Activated naive CD4-positive, alpha-beta T cell treated with anti-CD3 and anti-CD28 coated beads for 36 hours (primary cell): ENCODE measurements around the gene SLC17A7. TPM values are rescaled to one million over a fixed set of nuclear protein-coding genes. Genes with fewer than 3 reads are reported as not detected.
A peak's percentile ranks its signal among the peaks of the same experiment; 100 is the strongest.
"Not testable (repeated sequence)": the region's sequence is repeated elsewhere in the genome, so short reads cannot be mapped to it uniquely, and the experiment has no call there.

Source experiments
- CTCF ChIA-PET: fragments of 350-600 bp; sonication (Branson Sonifier 250); formaldehyde crosslinking; loops from one replicate; lab custom pipeline; 2021; ENCODE audit warnings: antibody characterized with exemption; lab: Charles Lee
- DNase-seq: peaks from one replicate; pipeline ENCODE4 v3.0.0-alpha.2; 2020
- H3K27ac Mint-ChIP-seq: one replicate; pipeline ENCODE4 v1.8.0; 2021; ENCODE audit warnings: mild to moderate bottlenecking, mixed read lengths
- H3K27me3 Mint-ChIP-seq: one replicate; pipeline ENCODE4 v1.8.0; 2021; ENCODE audit warnings: low read depth, mixed read lengths
- H3K36me3 Mint-ChIP-seq: one replicate; pipeline ENCODE4 v1.8.0; 2021; ENCODE audit warnings: low read depth, mixed read lengths
- H3K4me1 Mint-ChIP-seq: one replicate; pipeline ENCODE4 v1.8.0; 2021; ENCODE audit warnings: low read depth, mixed read lengths
- H3K4me3 Mint-ChIP-seq: one replicate; pipeline ENCODE4 v1.8.0; 2021; ENCODE audit warnings: mild to moderate bottlenecking, moderate library complexity, mixed read lengths
- H3K9me3 Mint-ChIP-seq: one replicate; pipeline ENCODE4 v1.8.0; 2021; ENCODE audit warnings: mixed read lengths
- intact Hi-C: fragments of 100-400 bp; cut with micrococcal nuclease; formaldehyde crosslinking; loops from one replicate; pipeline ENCODE4 v1.15.1; 2023
- total RNA-seq, 2 experiments: library from RNA; stranded (reverse); gene quantifications; one replicate each; pipeline ENCODE4 v1.2.3, GENCODE V29; 2021

SLC17A7 gene
- total RNA-seq, 2 experiments from 2014 or later: 0.12 TPM

DNA sequence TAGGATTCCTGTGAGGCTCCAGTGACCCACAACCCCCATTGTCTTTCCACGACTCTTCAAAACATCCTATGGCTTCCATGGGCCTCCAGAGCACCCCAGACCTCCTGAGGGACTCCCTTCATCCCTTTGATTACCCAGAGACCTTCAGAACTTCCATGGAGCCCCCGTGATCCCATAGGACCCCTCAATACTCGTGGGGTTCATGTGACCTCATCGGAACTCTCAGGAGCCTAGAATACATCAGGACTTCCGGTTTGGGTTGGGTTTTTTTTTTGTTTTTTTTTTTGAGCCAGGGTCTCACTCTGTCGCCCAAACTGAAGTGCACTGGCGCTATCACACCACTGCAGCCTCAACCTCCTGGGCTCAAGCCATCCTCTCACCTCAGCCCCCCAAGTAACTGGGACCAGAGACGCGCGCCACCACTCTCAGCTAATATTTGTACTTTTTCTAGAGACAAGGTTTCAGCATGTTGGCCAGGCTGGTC lies 12.5 kb upstream of the SLC17A7 start:
- intact Hi-C loops: loop anchor here (1.0 to 10.0 kb wide), 10 partner anchors 17 to 1091 kb away; partner anchors contain the start of genes AP2A1, C19orf73, CD37 and LIN7B
- no peaks in the 10 kb centered on the region for H3K27me3 Mint-ChIP-seq
- no peak for DNase-seq
- CTCF ChIA-PET: interaction anchor here (1.3 to 2.1 kb wide), 3 partner anchors 17 to 22 kb away, joined by 3 to 10 read pairs (median 9); partner anchors contain the start of gene FLT3LG
- H3K36me3 Mint-ChIP-seq: peaks cover 18% of the 10 kb centered on the region
- peaks cover 39% of the 10 kb centered on the region for H3K4me1 Mint-ChIP-seq
- H3K9me3 Mint-ChIP-seq: no peaks in the 10 kb centered on the region
- peak overlapping the region; percentile 100 for H3K27ac Mint-ChIP-seq
- peak overlapping the region; percentile 100 for H3K4me3 Mint-ChIP-seq

DNA sequence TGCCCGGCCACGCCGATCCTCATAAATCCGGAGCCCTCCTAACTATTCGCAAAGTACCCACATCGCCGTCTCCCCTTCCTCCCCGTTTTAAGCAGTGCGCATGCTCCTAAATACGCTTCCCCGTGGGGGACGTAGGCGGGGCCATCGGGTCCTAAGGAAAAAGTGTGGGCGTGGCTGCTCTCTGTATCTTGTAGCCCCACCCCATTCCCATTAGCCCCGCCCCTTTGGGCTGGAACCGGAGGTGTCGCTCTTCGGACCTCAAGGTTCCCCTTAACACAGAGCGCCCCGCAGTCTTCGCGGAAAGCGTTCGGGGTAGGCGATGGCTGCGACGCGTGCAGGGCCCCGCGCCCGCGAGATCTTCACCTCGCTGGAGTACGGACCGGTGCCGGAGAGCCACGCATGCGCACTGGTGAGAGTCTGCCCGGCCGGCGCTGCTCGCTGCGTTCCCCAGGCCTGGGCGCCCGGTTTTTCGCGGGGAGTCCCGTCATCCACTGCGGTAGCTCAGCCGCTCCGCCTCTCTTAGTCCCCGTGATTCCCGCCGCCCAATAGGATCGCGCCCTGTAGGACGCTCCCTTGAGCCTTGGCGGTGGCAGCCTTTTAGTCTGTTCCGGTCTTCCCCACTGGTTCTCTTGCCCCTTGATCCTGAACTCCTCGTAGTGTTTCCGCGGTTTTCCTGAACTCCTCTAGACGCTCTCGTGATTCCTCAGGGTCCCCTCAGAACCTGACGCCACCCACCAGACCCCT lies 11.9 kb upstream of the SLC17A7 start, which contains the start of gene ALDH16A1:
TSS of gene ALDH16A1 (plus strand) at position 213 of the 744 bp plus-strand sequence. CDS start at position 320, 107 bp downstream.
- H3K36me3 Mint-ChIP-seq: peaks cover 23% of the 10 kb centered on the region
- H3K27ac Mint-ChIP-seq: peak within 1 kb of the TSS; percentile 100
- CTCF ChIA-PET: interaction anchor here (0.6 to 2.1 kb wide), 3 partner anchors 17 to 106 kb away, joined by 3 to 10 read pairs (median 9); partner anchors contain the start of gene FLT3LG
- H3K4me3 Mint-ChIP-seq: peak within 1 kb of the TSS; percentile 100
- H3K27me3 Mint-ChIP-seq: no peaks in the 10 kb centered on the region
- intact Hi-C loops: loop anchor here (1.0 to 10.0 kb wide), 10 partner anchors 17 to 1091 kb away; partner anchors contain the start of genes AP2A1, C19orf73, CD37 and LIN7B
- DNase-seq: peak; percentile 99
- H3K4me1 Mint-ChIP-seq: peaks cover 42% of the 10 kb centered on the region
- H3K9me3 Mint-ChIP-seq: no peaks in the 10 kb centered on the region

DNA sequence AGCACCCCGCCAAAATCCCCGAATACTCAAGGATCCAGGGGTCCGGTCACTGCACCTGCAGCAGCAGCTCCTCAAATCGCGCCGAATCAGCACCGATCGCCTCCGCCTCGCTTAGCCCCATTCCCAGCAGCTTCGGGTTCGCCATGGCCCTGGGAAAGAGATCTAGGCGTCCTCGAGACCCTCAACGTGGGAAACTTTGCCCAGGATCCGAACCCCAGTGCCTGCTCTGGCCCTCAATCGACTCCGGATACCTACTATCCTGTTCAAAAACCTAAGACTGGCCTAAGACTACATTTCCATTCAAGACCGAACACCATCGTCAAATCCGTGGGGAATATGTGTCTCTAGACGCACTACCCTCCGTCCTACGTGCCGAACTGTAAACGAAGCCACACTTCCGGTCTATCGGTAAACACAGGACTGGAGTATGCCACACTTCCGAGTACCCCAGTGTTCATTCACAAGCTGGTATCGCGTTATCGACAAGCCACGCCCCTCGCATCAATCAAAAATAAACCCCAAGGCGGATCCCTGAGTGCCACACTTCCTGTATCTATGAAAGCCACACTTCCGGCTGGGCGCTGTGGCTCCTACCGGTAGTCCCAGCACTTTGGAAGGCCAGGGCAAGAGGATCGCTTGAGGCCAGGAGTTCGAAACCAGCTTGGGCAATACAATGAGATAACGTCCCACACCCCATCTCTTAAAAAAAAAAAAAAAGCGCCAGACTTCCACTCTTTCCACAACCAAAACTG lies 10.3 kb upstream of the SLC17A7 start, which contains the start of gene PIH1D1:
TSS of gene PIH1D1 (minus strand) at position 385 of the 752 bp plus-strand sequence. CDS start at position 145, 240 bp downstream.
- H3K4me3 Mint-ChIP-seq: peak within 1 kb of the TSS; percentile 100

DNA sequence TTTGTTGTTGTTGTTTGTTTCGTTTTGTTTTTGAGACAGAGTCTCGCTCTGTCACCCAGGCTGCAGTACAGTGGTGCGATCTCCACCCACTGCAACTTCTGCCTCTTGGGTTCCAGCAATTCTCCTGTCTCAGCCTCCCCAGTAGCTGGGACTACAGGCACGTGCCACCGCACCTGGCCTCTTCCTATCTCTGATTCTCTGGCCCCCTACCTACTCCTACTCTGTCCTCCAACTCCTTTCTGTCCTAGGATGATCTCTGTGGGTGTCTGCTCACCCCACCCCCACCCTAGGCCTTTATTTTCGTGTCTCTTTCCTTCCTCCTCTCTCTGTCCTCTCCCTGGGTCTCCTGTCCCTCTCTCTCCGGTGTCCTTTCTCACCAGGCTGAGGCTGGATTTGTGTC lies 9.1 kb upstream of the SLC17A7 start:
- Mint-ChIP-seq H3K4me3 (peak overlapping the region; percentile 100), H3K4me1 (peaks cover 32% of the 10 kb centered on the region), H3K27me3 (no peaks in the 10 kb centered on the region), H3K9me3 (no peaks in the 10 kb centered on the region), H3K36me3 (peaks cover 29% of the 10 kb centered on the region), H3K27ac (peak overlapping the region; percentile 100)
- DNase-seq: no peak
- CTCF ChIA-PET: interaction anchor here (0.6 to 2.2 kb wide), 6 partner anchors 20 to 266 kb away, joined by 3 to 17 read pairs (median 4); partner anchors contain the start of gene FLT3LG
- intact Hi-C loops: loop anchor here (5.0 to 10.0 kb wide), 3 partner anchors 317 to 1088 kb away; partner anchors contain the start of genes AP2A1, C19orf73, LIN7B and PPFIA3

More for the DNA sequence above, 10.3 kb upstream of the SLC17A7 start, which contains the start of gene PIH1D1:
- H3K27ac Mint-ChIP-seq: peak within 1 kb of the TSS; percentile 100
- no peaks in the 10 kb centered on the region for H3K27me3 Mint-ChIP-seq
- H3K36me3 Mint-ChIP-seq: peaks cover 27% of the 10 kb centered on the region
- peaks cover 40% of the 10 kb centered on the region for H3K4me1 Mint-ChIP-seq
- DNase-seq: peak; percentile 99
- no peaks in the 10 kb centered on the region for H3K9me3 Mint-ChIP-seq
- intact Hi-C loops: loop anchor here (1.0 to 10.0 kb wide), 6 partner anchors 8 to 1089 kb away; partner anchors contain the start of genes AP2A1, C19orf73, CD37 and LIN7B
- CTCF ChIA-PET: interaction anchor here (0.8 to 2.2 kb wide), 6 partner anchors 19 to 60 kb away, joined by 3 to 17 read pairs (median 6); partner anchors contain the start of gene FLT3LG

DNA sequence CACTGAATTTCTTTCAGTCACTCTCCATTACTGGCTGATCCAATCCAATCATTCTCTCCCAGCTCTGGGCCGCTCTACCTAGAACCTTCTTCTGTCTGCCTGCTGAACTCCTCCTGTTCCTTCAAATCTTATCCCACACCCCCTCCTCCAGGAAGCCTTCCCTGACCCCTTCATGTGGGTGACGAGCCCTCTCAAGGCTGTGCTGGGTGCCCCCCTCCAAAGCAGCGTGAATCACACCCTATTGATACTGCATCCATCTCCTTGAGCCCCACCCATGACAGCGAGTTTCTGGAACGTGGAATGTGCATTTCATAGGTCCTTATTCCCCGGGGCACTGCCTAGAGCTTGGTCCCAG lies 7.1 kb upstream of the SLC17A7 start:
- Mint-ChIP-seq H3K4me3 (no peak overlapping the region), H3K4me1 (peaks cover 35% of the 10 kb centered on the region), H3K9me3 (no peaks in the 10 kb centered on the region), H3K27me3 (no peaks in the 10 kb centered on the region), H3K36me3 (peaks cover 27% of the 10 kb centered on the region), H3K27ac (no peak overlapping the region)
- intact Hi-C loops: no loop called here
- CTCF ChIA-PET: interaction anchor here (2.2 kb wide), 1 partner anchor 25 kb away, joined by 5 read pairs; no protein-coding TSS in a partner anchor
- no peak for DNase-seq

DNA sequence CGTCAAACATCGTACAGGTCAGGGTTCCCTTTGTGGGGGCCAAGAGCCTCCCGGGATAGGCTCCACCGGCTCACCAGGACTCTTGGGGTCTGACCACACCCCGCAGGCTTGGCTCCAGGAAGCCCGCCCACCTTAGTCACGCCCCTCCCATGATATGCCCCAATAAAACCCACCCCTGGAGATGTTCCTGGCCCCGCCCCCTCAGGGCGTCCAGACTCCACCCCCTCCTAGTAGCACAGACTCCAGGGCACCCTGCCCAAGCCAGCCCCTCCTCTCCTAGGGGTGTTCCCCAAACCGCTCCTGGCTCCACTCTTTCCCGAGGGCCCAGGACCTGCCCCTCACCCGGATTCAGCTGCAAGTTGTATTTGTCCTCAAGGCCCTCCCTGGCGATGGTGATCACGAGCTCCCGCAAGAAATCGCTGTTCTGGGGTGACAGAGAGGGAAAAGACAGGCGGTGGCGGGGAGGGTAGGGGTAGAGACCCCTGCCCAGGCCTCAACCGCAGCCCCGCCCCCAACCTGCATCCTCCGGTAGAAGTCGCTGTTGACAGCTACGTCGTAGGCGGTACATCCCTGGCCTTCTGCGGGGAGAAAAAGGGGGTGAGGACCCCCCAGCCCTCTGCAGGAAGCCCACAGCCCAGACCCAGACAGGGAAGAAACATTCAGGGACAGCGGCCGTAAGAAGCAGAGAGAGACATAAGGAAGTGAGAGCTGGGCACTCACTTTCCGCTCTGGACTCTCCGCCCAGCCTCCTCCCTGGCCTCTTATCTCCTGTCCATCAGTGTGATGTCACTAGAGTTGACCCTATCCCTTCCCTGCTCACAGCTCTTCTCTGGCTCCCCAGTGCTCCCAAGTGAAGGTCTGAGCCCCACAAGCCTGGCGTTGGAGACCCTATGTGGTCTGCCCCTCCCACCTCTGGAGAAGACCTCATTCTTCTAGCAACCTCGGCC lies 6.4 kb upstream of the SLC17A7 start:
- peak; percentile 25 for DNase-seq
- Mint-ChIP-seq H3K9me3 (no peaks in the 10 kb centered on the region), H3K4me1 (peaks cover 35% of the 10 kb centered on the region), H3K27ac (no peak overlapping the region), H3K36me3 (peaks cover 27% of the 10 kb centered on the region), H3K27me3 (peaks cover under 1% of the 10 kb centered on the region), H3K4me3 (no peak overlapping the region)
- intact Hi-C loops: no loop called here
- CTCF ChIA-PET: interaction anchor here (2.2 kb wide), 1 partner anchor 25 kb away, joined by 5 read pairs; no protein-coding TSS in a partner anchor

DNA sequence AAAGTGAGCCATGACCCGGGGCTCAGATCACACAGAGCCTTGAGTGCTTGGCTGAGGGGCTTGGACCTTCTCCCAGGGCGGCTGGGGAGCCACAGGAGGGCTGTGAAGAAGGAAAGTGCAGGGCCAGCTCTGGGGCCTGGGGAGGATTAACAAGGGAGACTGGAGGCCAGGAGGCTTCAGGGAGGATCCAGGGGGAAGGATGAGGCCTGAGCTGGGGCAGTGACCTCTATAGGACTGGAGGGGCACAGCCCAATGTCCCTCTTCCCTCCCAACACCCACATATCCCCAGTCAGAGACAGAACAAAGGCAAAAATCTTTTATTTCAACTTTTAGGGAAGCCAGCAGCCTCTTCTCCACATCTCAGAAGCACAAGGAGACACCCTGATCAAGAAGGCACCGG lies 4.7 kb upstream of the SLC17A7 start:
- H3K4me3 Mint-ChIP-seq: no peak overlapping the region
- H3K4me1 Mint-ChIP-seq: peaks cover 36% of the 10 kb centered on the region
- DNase-seq: no peak
- no peaks in the 10 kb centered on the region for H3K9me3 Mint-ChIP-seq
- CTCF ChIA-PET: interaction anchor here (0.6 to 1.2 kb wide), 7 partner anchors 11 to 60 kb away, joined by 3 to 6 read pairs (median 3); no protein-coding TSS in a partner anchor
- peaks cover 23% of the 10 kb centered on the region for H3K36me3 Mint-ChIP-seq
- peaks cover 13% of the 10 kb centered on the region for H3K27me3 Mint-ChIP-seq
- intact Hi-C loops: no loop called here
- H3K27ac Mint-ChIP-seq: no peak overlapping the region

DNA sequence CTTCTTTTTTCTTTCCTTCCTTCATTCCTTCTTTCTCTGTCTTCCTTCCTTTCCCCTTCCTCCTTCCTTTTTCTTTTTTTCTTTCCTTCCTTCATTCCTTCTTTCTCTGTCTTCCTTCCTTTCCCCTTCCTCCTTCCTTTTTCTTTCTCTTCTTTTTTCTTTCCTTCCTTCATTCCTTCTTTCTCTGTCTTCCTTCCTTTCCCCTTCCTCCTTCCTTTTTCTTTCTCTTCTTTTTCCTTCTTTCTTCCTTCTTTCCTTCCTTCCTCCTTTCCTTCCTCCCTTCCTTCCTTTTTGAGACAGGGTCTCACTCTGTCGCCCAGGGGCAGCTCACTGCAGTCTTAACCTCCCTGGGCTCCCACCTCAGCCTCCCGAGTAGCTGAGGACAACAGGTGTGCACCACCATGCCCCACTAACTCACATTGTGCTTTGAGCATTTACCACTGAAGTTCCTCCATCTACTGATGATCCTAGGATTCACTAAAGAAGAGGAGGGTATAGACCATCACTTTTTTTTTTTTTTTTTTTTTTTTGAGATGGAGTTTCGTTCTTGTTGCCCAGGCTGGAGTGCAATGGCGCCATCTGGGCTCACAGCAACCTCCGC lies 2.9 kb upstream of the SLC17A7 start:
- Mint-ChIP-seq H3K4me3 (peak overlapping the region; percentile 75), H3K27me3 (peaks cover 31% of the 10 kb centered on the region), H3K4me1 (peaks cover 27% of the 10 kb centered on the region), H3K27ac (peak overlapping the region; percentile 8), H3K36me3 (peaks cover 12% of the 10 kb centered on the region)
- DNase-seq, intact Hi-C loops, H3K9me3 Mint-ChIP-seq: not testable (repeated sequence)
- CTCF ChIA-PET: interaction anchor here (0.6 to 1.6 kb wide), 6 partner anchors 50 to 637 kb away, joined by 3 to 6 read pairs (median 4); no protein-coding TSS in a partner anchor

DNA sequence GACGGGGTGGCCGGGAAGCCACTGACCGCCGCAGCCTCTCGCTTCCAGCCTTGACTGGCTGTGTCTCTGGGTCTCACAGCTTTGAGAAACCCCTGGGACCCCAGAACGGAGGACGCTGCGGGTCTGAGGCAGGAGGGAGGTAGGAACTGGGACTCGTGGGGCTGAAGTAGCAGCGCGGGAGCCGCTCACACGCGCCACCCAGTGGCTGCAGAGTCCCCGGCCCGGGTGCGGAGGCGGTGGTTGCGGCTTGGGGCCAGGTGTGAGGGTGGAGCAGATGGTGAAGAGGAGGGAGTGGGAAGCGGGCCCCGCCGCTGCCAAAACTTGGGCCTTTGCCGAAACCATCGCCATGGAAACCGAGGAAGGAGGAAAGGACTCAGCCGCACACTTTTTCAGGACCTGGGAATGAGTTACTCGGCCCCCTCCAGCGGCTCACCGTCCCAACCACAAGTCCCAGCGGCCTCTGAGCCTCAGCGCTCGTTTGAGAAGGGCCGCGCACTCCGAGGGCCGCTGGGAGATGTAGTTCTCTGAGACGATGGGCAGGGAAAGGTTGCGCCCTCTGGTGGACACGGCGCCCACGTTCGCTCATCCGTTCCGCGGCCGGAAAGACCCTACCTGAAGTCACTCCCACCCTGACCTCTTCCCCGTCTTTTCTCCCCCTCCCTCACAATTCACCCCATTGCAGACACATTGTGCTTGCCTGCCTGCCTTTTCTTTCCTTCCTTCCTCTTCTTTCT lies 2.2 kb upstream of the SLC17A7 start:
- peaks cover 23% of the 10 kb centered on the region for H3K4me1 Mint-ChIP-seq
- H3K27ac Mint-ChIP-seq: peak overlapping the region; percentile 72
- CTCF ChIA-PET: interaction anchor here (0.6 to 1.6 kb wide), 7 partner anchors 9 to 637 kb away, joined by 3 to 12 read pairs (median 4); no protein-coding TSS in a partner anchor
- intact Hi-C loops: loop anchor here (1.0 kb wide), 7 partner anchors 8 to 217 kb away; partner anchors contain the start of genes FLT3LG and PIH1D1
- H3K36me3 Mint-ChIP-seq: peaks cover 10% of the 10 kb centered on the region
- peak; percentile 96 for DNase-seq
- H3K27me3 Mint-ChIP-seq: peaks cover 38% of the 10 kb centered on the region
- H3K4me3 Mint-ChIP-seq: peak overlapping the region; percentile 75
- no peaks in the 10 kb centered on the region for H3K9me3 Mint-ChIP-seq
